ENCODE data around the gene EHMT1. TPM values are rescaled to one million over a fixed set of nuclear protein-coding genes. Genes with fewer than 3 reads are reported as not detected.

Gene EHMT1
- total RNA-seq, 1 experiment from 2014 or later = 112 TPM

DNA sequence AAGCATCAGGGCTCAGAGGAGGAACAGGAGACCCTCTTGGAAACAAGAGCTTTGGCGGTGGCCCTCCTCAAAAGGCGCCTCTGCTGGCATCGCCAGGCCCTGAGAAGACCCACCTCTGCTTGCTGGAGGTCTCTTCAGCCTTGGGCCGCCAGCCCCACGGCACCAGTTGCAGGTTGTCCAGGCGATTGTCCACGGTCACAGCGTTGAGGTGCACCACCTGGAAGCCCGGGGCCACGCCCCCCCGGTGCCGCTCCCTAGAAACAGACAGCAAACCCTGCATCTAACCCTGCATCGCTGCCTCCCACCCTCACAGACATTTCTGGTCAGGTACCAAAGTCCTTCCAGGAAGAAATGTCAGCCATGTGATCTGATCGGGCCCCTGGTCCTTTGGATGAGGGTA, 32.0 kb upstream of the EHMT1 start:
- no peak overlapping the region for H3K18ac ChIP-seq (ENCODE audit: insufficient read length, low read depth, low read length)
- no peak overlapping the region for H4K5ac ChIP-seq (ENCODE audit: insufficient read length, low read depth, low read length)
- no peaks in the 10 kb centered on the region for H4K20me1 ChIP-seq (ENCODE audit: control insufficient read depth, insufficient read depth, insufficient read length)
- DNase-seq = no peak
- no peak overlapping the region for H2AK5ac ChIP-seq (ENCODE audit: insufficient read length, low read length)
- H3K4ac ChIP-seq (ENCODE audit: low read depth, low read length) = no peak overlapping the region
- H3K27me3 ChIP-seq (ENCODE audit: insufficient read depth, low read length) = no peaks in the 10 kb centered on the region
- TF ChIP-seq, protein P1, sequence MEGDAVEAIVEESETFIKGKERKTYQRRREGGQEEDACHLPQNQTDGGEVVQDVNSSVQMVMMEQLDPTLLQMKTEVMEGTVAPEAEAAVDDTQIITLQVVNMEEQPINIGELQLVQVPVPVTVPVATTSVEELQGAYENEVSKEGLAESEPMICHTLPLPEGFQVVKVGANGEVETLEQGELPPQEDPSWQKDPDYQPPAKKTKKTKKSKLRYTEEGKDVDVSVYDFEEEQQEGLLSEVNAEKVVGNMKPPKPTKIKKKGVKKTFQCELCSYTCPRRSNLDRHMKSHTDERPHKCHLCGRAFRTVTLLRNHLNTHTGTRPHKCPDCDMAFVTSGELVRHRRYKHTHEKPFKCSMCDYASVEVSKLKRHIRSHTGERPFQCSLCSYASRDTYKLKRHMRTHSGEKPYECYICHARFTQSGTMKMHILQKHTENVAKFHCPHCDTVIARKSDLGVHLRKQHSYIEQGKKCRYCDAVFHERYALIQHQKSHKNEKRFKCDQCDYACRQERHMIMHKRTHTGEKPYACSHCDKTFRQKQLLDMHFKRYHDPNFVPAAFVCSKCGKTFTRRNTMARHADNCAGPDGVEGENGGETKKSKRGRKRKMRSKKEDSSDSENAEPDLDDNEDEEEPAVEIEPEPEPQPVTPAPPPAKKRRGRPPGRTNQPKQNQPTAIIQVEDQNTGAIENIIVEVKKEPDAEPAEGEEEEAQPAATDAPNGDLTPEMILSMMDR (conservative IDR thresholded peaks at IDR 0.05) = no peak
- no peak overlapping the region for H2BK20ac ChIP-seq (ENCODE audit: low read depth, low read length, poor library complexity, severe bottlenecking)
- H4K91ac ChIP-seq (ENCODE audit: insufficient read length, low read depth, low read length) = no peak overlapping the region
- no peak overlapping the region for H2BK5ac ChIP-seq (ENCODE audit: insufficient read length, low read length)
- Mint-ChIP-seq H3K27ac (no peak overlapping the region), H3K4me3 (no peak overlapping the region), H3K4me1 (peaks cover 8 to 15% of the 10 kb centered on the region in 2 experiments), H3K36me3 (ENCODE audit: insufficient read depth in 1 of 3, low read depth in 3 of 3) (peaks cover 29 to 75% (median 61%) of the 10 kb centered on the region in 3 experiments; a peak in 6 of 7 replicates), H3K9me3 (no peaks in the 10 kb centered on the region; a peak in 1 of 5 replicates), H3K27me3 (ENCODE audit: low read depth) (peaks cover 6% of the 10 kb centered on the region)
- no CpG with 5 or more reads among the region's 14 CpGs for WGBS (ENCODE audit: extremely low coverage, insufficient read length, low lambda C conversion rate)
- no peak overlapping the region for H3K4me2 ChIP-seq (ENCODE audit: insufficient read depth, insufficient read length, low read length)
- peaks cover 9% of the 10 kb centered on the region for H3K23me2 ChIP-seq (ENCODE audit: insufficient read length, low read depth, low read length, poor library complexity, severe bottlenecking)
- no peak overlapping the region for H3T11ph ChIP-seq (ENCODE audit: low read length)
- no peak overlapping the region for H4K8ac ChIP-seq (replicated peaks; ENCODE audit: insufficient read length, low read depth, low read length)
- peaks cover 4% of the 10 kb centered on the region; the same call in 1 of the 2 replicates for H3K79me2 ChIP-seq (ENCODE audit: insufficient read depth, low read length)
- H2AFZ ChIP-seq (ENCODE audit: low read length) = no peak overlapping the region
- H3K27ac ChIP-seq (ENCODE audit: insufficient read length, low read depth, low read length) = no peak overlapping the region
- H3K79me1 ChIP-seq (ENCODE audit: insufficient read depth, low read depth, low read length, poor library complexity, severe bottlenecking) = peaks cover 6% of the 10 kb centered on the region
- H3K56ac ChIP-seq (ENCODE audit: insufficient read length, low read depth, low read length) = no peak overlapping the region
- no peak overlapping the region for H2BK120ac ChIP-seq (ENCODE audit: low read depth, low read length, poor library complexity, severe bottlenecking)
- H3K14ac ChIP-seq (ENCODE audit: insufficient read depth, low read length) = no peak overlapping the region
- no peak overlapping the region for H3K23ac ChIP-seq (ENCODE audit: insufficient read length, low read depth, low read length)
- H3K4me1 ChIP-seq (ENCODE audit: insufficient read depth, low read length) = peaks cover 4% of the 10 kb centered on the region; the same call in 1 of the 2 replicates
- no peak overlapping the region for H2BK15ac ChIP-seq (ENCODE audit: low read depth, low read length)
- no peaks in the 10 kb centered on the region for H3K9me3 ChIP-seq (ENCODE audit: control insufficient read depth, low read depth, low read length)
- H2BK12ac ChIP-seq (ENCODE audit: insufficient read length, low read depth, low read length) = no peak overlapping the region
- no peak overlapping the region for H3K9ac ChIP-seq (ENCODE audit: extremely low read depth, insufficient read length, low read length)

Data from H9 (cell line).